Heart left ventricle (tissue), 16 donors: ENCODE measurements around the gene PSMD7. TPM values are rescaled to one million over a fixed set of nuclear protein-coding genes. Genes with fewer than 3 reads are reported as not detected.
"Not testable (repeated sequence)": the region's sequence is repeated elsewhere in the genome, so short reads cannot be mapped to it uniquely, and the experiment has no call there.

Experiments used
- ATAC-seq, 4 donors: fragments of 200-7000 bp; cut with Tn5 transposase; one replicate each; pipeline ENCODE4 v1.9.1; 2020 to 2022; ENCODE audit warnings: moderate library complexity in 4 of 4, mild to moderate bottlenecking in 3 of 4, moderate number of reproducible peaks in 1 of 4
- DNase-seq, 5 donors: peaks; one replicate each; pipeline ENCODE4 v3.0.0-alpha.2; 2020
- H3K27ac ChIP-seq, 12 donors: fragments of 200-600 bp; sonication (generic) in 4 of 12; one replicate each; pipeline versions ENCODE4 v1.5.0 to v1.8.0; 2016 to 2022; ENCODE audit warnings: mild to moderate bottlenecking in 2 of 12
- H3K27me3 ChIP-seq, 9 donors: fragments of 200-600 bp; sonication (generic) in 2 of 9; one replicate each; pipeline versions ENCODE4 v1.5.1 to v1.8.0; 2016 to 2022; ENCODE audit warnings: mild to moderate bottlenecking in 3 of 9
- H3K36me3 ChIP-seq, 9 donors: fragments of 200-600 bp; sonication (generic) in 2 of 9; one replicate each; pipeline versions ENCODE4 v1.5.0 to v1.8.0; 2018 to 2022; ENCODE audit warnings: mild to moderate bottlenecking in 2 of 9
- H3K4me1 ChIP-seq, 12 donors: fragments of 200-600 bp; sonication (generic) in 4 of 12; one replicate each; pipeline versions ENCODE4 v1.5.0 to v1.8.0; 2016 to 2022; ENCODE audit warnings: mild to moderate bottlenecking in 3 of 12
- H3K4me3 ChIP-seq, 12 donors: fragments of 200-600 bp; sonication (generic) in 4 of 12; one replicate each; pipeline versions ENCODE4 v1.5.0 to v1.8.0; 2017 to 2022; ENCODE audit warnings: mild to moderate bottlenecking in 9 of 12, moderate library complexity in 4 of 12
- H3K9me3 ChIP-seq, 12 donors: fragments of 200-600 bp; sonication (generic) in 4 of 12; one replicate each; pipeline versions ENCODE4 v1.5.0 to v1.8.0; 2016 to 2022; ENCODE audit warnings: mild to moderate bottlenecking in 1 of 12
- POLR2A ChIP-seq, 2 donors: fragments of 450-650 bp; IDR thresholded peaks; one replicate each; pipeline ENCODE4 v1.6.1; 2017; ENCODE audit warnings: antibody characterized with exemption in 2 of 2, mild to moderate bottlenecking in 2 of 2, moderate library complexity in 2 of 2
- WGBS, 4 donors: extraction: QIAGEN DNeasy Blood & Tissue Kit in 2 of 4; methylation state at CpG; one replicate each; pipeline versions ENCODE4 v1.1.5 to v1.1.7; 2013 to 2018; 5-methylcytosine and 5-hydroxymethylcytosine counted together
- intact Hi-C, 10 donors: fragments of 100-400 bp; cut with DNase I; formaldehyde crosslinking; loops; one replicate each; pipeline versions ENCODE4 v1.11.1 to v1.14.2; 2022
- polyA plus RNA-seq, 2 donors: library from polyadenylated mRNA; stranded (reverse); fragments of 200-250 nt; gene quantifications; one replicate each; pipeline ENCODE4 v1.2.3, GENCODE V29; 2013
- total RNA-seq, 9 donors: library from RNA; depleted of rRNA in 2 of 9; stranded (reverse); fragments of >200 nt in 2 of 9; fragmentation: NEBNext Ultra II Directional in 3 of 9; extraction: Animal tissue kit (Norgen Biotek cat#: 25700) in 3 of 9; gene quantifications; one replicate each; pipeline versions ENCODE4 v1.1.0 to v1.2.4, GENCODE V29; 2016 to 2023
- TF ChIP-seq, protein P1 (sequence below), 12 donors: fragments of 200-600 bp; sonication (generic) in 4 of 12; IDR thresholded peaks; one replicate each; pipeline versions ENCODE4 v1.5.0 to v1.8.0; 2018 to 2022; ENCODE audit warnings: antibody characterized with exemption in 12 of 12, mild to moderate bottlenecking in 5 of 12
- donor health status: ischemic (EF 13 %, LVEDD 7.1; RV severe dilation, severe dysfunction).
- donor health status: healthy with polysubstance abuse.
- donor health status: DM: no; HTN: yes; CAD: no.
- donor health status: DM: no; HTN: no; CAD: no.
- donor health status: ischemic (EF 25% LVEDD 6.9; RV normal size, moderate dysfunction).
- donor health status: ischemic (EF 25% LVEDD 5.7; RV mildly dilated, moderate dysfunction).
- donor health status: healthy.
- donor health status: DM: yes; HTN: yes; CAD: no.
- donor health status: ischemic (EF 35%, LVEDD 5.7; RV mildly dilated, moderate dysfunction).
- donor health status: nonischemic (EF 11% LVEDD 7.7; RV severe dilation, severe dysfunction).
- donor health status: DM: yes; HTN: yes; CAD: no.
- donor health status: PGD.
- donor health status: ischemic (EF 29% LVEDD 5.4; RV normal size, mild dysfunction).
- donor health status: nonischemic (EF 23%, LVEDD 6.1; RV moderate dilation, normal function).

PSMD7 gene
- total and polyA plus RNA-seq, 11 donors = 74.1 to 226 (median 131) TPM

GRCh38 chr16:74325641-74326040 lies 29.0 kb downstream of the PSMD7 start:
- intact Hi-C loops = loop anchor here in 1 of 10 donors (2.0 kb wide), 1 partner anchor 17 kb away; no protein-coding TSS in a partner anchor
- ATAC-seq (no peak), DNase-seq (no peak)
- H3K36me3 ChIP-seq = peaks cover 0 to 47% (median 40%) of the 10 kb centered on the region in 9 donors
- H3K4me3 ChIP-seq = no peak overlapping the region
- H3K27ac ChIP-seq = no peak overlapping the region
- H3K9me3 ChIP-seq = no peaks in the 10 kb centered on the region
- no peaks in the 10 kb centered on the region for H3K27me3 ChIP-seq
- peaks cover 0 to 34% (median 23%) of the 10 kb centered on the region in 12 donors for H3K4me1 ChIP-seq
- WGBS, 4 donors = 86 to 92% (median 88%) methylated on average over 9 to 10 of the region's 10 CpGs
- no peak for TF ChIP-seq POLR2A (IDR thresholded peaks at IDR 0.05)
- TF ChIP-seq, protein P1, sequence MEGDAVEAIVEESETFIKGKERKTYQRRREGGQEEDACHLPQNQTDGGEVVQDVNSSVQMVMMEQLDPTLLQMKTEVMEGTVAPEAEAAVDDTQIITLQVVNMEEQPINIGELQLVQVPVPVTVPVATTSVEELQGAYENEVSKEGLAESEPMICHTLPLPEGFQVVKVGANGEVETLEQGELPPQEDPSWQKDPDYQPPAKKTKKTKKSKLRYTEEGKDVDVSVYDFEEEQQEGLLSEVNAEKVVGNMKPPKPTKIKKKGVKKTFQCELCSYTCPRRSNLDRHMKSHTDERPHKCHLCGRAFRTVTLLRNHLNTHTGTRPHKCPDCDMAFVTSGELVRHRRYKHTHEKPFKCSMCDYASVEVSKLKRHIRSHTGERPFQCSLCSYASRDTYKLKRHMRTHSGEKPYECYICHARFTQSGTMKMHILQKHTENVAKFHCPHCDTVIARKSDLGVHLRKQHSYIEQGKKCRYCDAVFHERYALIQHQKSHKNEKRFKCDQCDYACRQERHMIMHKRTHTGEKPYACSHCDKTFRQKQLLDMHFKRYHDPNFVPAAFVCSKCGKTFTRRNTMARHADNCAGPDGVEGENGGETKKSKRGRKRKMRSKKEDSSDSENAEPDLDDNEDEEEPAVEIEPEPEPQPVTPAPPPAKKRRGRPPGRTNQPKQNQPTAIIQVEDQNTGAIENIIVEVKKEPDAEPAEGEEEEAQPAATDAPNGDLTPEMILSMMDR (IDR thresholded peaks at IDR 0.05) = no peak

GRCh38 chr16:74328346-74328745 lies 31.7 kb downstream of the PSMD7 start:
- not testable (repeated sequence) for ATAC-seq, DNase-seq, H3K27me3 ChIP-seq, H3K4me1 ChIP-seq, H3K9me3 ChIP-seq, H3K27ac ChIP-seq, H3K4me3 ChIP-seq
- H3K36me3 ChIP-seq = peaks cover 0 to 73% (median 64%) of the 10 kb centered on the region in 9 donors
- 95 to 96% (median 96%) methylated on average over 9 of the region's 9 CpGs for WGBS, 4 donors
- intact Hi-C loops = loop anchor here in 1 of 10 donors (2.0 kb wide), 1 partner anchor 20 kb away; no protein-coding TSS in a partner anchor

DNA sequence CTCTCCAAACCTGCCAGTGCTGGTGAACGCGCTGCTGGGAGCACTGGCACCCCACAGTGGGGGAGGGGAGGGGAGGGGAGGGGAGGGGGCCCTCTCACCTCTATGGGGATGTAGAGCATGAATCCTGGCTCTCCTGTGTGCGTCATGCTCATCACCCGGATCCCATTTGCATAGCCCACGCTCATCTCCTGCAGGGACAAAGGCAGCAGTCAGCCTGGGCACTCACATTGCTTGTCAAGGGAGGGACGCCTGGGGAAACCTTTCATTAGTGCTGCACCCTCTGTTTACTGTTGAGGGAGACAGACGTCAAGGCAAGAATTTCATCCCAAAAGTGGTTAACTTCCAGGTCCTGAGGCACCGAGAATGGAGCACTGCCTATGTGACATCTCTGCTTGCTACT lies 35.9 kb downstream of the PSMD7 start:
- H3K27ac ChIP-seq, intact Hi-C loops, H3K27me3 ChIP-seq, H3K9me3 ChIP-seq, H3K4me3 ChIP-seq, H3K4me1 ChIP-seq, DNase-seq: not testable (repeated sequence)
- peak in 1 of 4 donors; percentile 7 for ATAC-seq
- H3K36me3 ChIP-seq = peaks cover 0 to 72% (median 59%) of the 10 kb centered on the region in 9 donors
- WGBS, 4 donors = 80 to 88% (median 86%) methylated on average over 6 to 8 of the region's 8 CpGs

GRCh38 chr16:74337506-74337905 lies 40.9 kb downstream of the PSMD7 start:
- DNase-seq, H3K4me3 ChIP-seq, H3K4me1 ChIP-seq, H3K9me3 ChIP-seq, ATAC-seq, H3K27ac ChIP-seq, intact Hi-C loops, H3K27me3 ChIP-seq: not testable (repeated sequence)
- 85 to 98% (median 95%) methylated on average over 3 of the region's 3 CpGs for WGBS, 4 donors
- H3K36me3 ChIP-seq = peaks cover 0 to 82% (median 64%) of the 10 kb centered on the region in 9 donors

DNA sequence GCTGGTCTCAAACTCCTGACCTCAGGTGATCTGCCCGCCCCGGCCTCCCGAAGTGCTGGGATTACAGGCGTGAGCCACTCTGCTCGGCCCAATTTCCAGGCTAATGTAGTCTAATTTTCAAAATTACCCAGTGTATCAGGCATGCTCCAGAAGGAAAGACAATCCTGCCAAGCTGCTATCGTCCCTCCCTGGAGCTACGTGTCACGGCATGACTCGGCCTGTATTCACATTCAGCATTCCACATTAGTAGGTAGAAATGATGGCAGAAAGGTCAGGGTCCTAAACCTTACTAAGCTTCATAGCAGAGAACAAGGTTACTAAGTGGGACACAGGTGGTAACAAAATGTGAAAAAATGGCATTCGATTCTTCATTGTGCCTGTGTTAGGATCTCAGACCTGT lies 42.6 kb downstream of the PSMD7 start:
- 88 to 96% (median 95%) methylated on average over 10 of the region's 10 CpGs for WGBS, 4 donors
- H3K27me3 ChIP-seq, DNase-seq, H3K4me1 ChIP-seq, ATAC-seq, H3K9me3 ChIP-seq, H3K4me3 ChIP-seq, H3K27ac ChIP-seq, intact Hi-C loops: not testable (repeated sequence)
- peaks cover 0 to 89% (median 72%) of the 10 kb centered on the region in 9 donors for H3K36me3 ChIP-seq

GRCh38 chr16:74353038-74353437 lies 56.4 kb downstream of the PSMD7 start:
- H3K4me3 ChIP-seq, intact Hi-C loops, H3K27me3 ChIP-seq, H3K4me1 ChIP-seq, H3K9me3 ChIP-seq: not testable (repeated sequence)
- ATAC-seq = peak; percentile 96 to 99 (median 98)
- Histone ChIP-seq H3K27ac (peak overlapping the region in 1 of 12 donors; percentile 57), H3K36me3 (peaks cover 0 to 92% (median 78%) of the 10 kb centered on the region in 9 donors)
- DNase-seq = peak in 1 of 5 donors; percentile 65
- 42 to 74% (median 72%) methylated on average over 4 of the region's 4 CpGs for WGBS, 4 donors

Other genes with a start within 250 kb of the PSMD7 start
- 1 to 10 TPM in 6 of 9 donors, under 1 TPM in 1, not detected in 2; 0.72 to 2.9 (median 1.6) TPM for gene NPIPB15, start 79.5 kb downstream of the PSMD7 start, total RNA-seq
- gene NPIPB15, start 79.5 kb downstream of the PSMD7 start, polyA plus RNA-seq = 1 to 10 TPM; 1.9 to 3.4 TPM
- gene CLEC18B, start 124.7 kb downstream of the PSMD7 start, total RNA-seq = 1 to 10 TPM in 1 of 9 donors, under 1 TPM in 3, not detected in 5; 0.14 to 1.5 (median 0.44) TPM
- gene CLEC18B, start 124.7 kb downstream of the PSMD7 start, polyA plus RNA-seq = under 1 TPM; 0.25 to 0.30 TPM